ENCODE data around the gene CHRD.

The CHRD gene

DNA sequence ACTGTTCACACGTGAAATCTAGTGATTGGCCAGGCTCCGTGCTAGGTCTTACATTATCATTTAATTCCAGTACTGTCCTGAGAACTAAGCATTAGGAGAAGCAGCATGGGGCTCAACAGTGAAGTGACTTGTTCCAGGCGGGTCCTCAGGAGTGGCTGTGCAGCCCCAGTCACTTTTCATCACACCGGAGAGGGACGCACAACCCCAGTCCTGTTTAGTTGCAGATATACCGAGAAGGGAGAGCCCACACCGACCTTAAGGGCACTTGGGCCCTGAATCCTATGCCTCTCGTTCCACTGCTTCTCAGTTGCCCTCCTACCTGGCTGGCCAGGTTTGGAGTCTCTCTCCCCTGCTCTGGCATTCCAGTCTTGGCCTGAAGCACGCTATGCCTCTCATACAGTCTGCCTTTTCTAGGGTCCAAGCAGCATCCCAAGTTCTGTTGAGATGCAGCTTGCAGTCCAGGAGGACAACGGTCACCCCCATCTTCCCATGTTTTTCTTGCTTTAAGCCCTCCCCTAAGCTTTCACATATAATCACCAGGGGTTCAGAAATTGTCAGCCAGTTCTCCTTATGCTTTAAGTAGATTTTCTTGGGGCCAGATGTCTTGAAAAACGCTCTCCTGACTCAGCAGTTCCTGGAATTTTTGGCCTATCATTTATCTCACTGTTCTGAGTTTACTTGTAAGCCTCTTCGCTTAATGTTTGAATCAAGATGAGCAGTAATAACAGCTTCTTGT lies 32.4 kb upstream of the CHRD start:
- CTCF ChIA-PET: no interaction called here
- peak overlapping the region; percentile 39 for H3K27ac ChIP-seq
- POLR2A ChIA-PET (ENCODE audit: low non-redundant PET): no interaction called here
- TF ChIP-seq, protein P1, sequence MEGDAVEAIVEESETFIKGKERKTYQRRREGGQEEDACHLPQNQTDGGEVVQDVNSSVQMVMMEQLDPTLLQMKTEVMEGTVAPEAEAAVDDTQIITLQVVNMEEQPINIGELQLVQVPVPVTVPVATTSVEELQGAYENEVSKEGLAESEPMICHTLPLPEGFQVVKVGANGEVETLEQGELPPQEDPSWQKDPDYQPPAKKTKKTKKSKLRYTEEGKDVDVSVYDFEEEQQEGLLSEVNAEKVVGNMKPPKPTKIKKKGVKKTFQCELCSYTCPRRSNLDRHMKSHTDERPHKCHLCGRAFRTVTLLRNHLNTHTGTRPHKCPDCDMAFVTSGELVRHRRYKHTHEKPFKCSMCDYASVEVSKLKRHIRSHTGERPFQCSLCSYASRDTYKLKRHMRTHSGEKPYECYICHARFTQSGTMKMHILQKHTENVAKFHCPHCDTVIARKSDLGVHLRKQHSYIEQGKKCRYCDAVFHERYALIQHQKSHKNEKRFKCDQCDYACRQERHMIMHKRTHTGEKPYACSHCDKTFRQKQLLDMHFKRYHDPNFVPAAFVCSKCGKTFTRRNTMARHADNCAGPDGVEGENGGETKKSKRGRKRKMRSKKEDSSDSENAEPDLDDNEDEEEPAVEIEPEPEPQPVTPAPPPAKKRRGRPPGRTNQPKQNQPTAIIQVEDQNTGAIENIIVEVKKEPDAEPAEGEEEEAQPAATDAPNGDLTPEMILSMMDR (conservative IDR thresholded peaks at IDR 0.05; ENCODE audit: low read depth): no peak
- DNase-seq (ENCODE audit: low spot score): no peak

DNA sequence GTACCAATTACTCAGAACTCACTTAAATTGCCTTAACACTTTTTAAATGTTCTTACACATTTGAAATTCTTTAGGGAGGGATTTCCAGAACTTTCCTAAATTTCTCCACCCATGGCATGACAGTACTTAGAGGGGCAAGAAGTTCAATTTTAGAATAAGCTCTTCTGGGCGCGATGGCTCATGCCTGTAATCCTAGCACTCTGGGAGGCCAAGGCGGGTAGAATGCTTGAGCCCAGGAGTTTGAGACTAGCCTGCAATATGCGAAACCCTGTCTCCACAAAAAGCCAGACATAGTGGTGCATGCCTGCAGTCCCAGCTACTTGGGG lies 31.8 kb upstream of the CHRD start:
- POLR2A ChIA-PET (ENCODE audit: low non-redundant PET): no interaction called here
- DNase-seq (ENCODE audit: low spot score): no peak
- 0 out of 2 replicates have a peak overlapping the region, but pooled peaks have one; percentile 30 for H3K27ac ChIP-seq
- CTCF ChIA-PET: no interaction called here
- TF ChIP-seq, protein P1 (conservative IDR thresholded peaks at IDR 0.05; ENCODE audit: low read depth): no peak

- TF ChIP-seq, protein P1 (conservative IDR thresholded peaks at IDR 0.05; ENCODE audit: low read depth): no peak
- DNase-seq (ENCODE audit: low spot score): no peak
- H3K27ac ChIP-seq: 0 out of 2 replicates have a peak overlapping the region, but pooled peaks have one; percentile 6
- POLR2A ChIA-PET (ENCODE audit: low non-redundant PET): no interaction called here
- CTCF ChIA-PET: interaction anchor here (1.0 kb wide), 1 partner anchor 201 kb away, joined by 4 read pairs; no protein-coding TSS in a partner anchor
Measured at GRCh38 chr3:184349563-184350470, 30.0 kb upstream of the CHRD start.

DNA sequence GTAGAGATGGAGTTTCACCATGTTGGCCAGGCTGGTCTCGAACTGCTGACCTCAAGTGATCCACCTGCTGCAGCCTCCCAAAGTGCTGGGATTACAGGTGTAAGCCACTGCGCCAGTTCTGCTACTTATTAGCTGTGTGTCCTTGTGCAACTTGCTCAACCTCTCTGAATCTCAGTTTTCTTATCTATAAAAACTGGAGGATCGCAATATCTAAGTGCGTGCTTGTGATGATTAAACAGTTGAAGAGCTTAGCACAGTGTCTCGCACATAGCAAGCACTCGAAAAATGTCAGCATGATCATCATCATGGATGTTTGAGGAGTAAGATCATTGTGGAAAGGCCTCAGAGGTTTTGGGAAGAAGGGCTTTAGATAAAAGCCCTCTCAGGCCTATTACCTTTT lies 29.2 kb upstream of the CHRD start:
- ChIA-PET POLR2A (ENCODE audit: low non-redundant PET) (no interaction called here), CTCF (no interaction called here)
- TF ChIP-seq, protein P1 (conservative IDR thresholded peaks at IDR 0.05; ENCODE audit: low read depth): no peak
- H3K27ac ChIP-seq: 0 out of 2 replicates have a peak overlapping the region, but pooled peaks have one; percentile 6
- no peak for DNase-seq (ENCODE audit: low spot score)

DNA sequence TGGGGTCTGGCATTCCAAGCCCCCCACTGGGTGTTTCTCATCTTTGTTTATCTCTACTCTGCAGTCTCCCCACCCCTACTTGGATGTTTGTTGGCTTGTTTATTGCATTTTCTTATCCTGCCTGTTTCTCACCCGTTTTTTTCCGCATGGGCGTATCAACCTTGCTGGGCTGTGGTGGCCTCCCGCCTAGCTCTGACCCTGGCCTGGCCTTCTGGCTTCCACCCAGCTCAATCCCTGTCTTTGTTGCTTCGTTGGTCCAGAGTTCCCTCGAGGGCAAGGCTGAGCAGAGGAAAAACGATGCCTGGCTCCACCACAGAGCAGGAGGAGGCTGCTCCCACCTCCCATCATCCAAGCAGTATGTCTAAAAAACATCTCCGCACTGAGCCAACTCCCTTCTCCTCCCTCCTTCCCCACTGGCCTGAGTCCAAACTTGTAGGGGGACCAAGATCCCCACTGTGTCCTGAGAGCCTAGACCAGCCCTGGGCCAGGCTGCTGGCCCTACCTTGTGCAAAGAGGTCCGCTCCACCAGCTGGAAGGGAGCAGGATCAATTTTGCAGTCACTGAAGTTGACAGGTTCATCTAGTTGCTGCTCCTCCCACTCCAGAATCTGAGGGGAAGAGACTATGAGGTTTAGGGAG lies 28.2 kb upstream of the CHRD start:
- CTCF ChIA-PET: no interaction called here
- peak overlapping the region; percentile 30 for H3K27ac ChIP-seq
- TF ChIP-seq, protein P1 (conservative IDR thresholded peaks at IDR 0.05; ENCODE audit: low read depth): no peak
- DNase-seq (ENCODE audit: low spot score): no peak
- POLR2A ChIA-PET (ENCODE audit: low non-redundant PET): no interaction called here

- no peak for DNase-seq (ENCODE audit: low spot score)
- TF ChIP-seq, protein P1 (conservative IDR thresholded peaks at IDR 0.05; ENCODE audit: low read depth): no peak
- peak overlapping the region; percentile 30 for H3K27ac ChIP-seq
- CTCF ChIA-PET: no interaction called here
- POLR2A ChIA-PET (ENCODE audit: low non-redundant PET): no interaction called here
Measured at GRCh38 chr3:184352149-184352785, 27.6 kb upstream of the CHRD start.

Measured in RWPE1 (cell line).